Ovary (tissue), 9 donors: ENCODE results near the gene HNF1B. TPM values are rescaled to one million over a fixed set of nuclear protein-coding genes. Genes with fewer than 3 reads are reported as not detected.

Experiments
- DNase-seq, 5 donors: peaks; one replicate each; pipeline ENCODE4 v3.0.0-alpha.2; 2019 to 2020
- H3K27ac ChIP-seq, 2 donors: fragments of 200-600 bp; one replicate each; pipeline versions ENCODE4 v1.5.1 to v1.8.0; 2019 to 2022
- H3K27me3 ChIP-seq: fragments of 200-600 bp; one replicate; pipeline ENCODE4 v1.8.0; 2022
- H3K36me3 ChIP-seq: fragments of 200-600 bp; sonication (generic); one replicate; pipeline ENCODE4 v1.5.1; 2019
- H3K4me1 ChIP-seq: one replicate; pipeline ENCODE4 v1.8.1; 2013; ENCODE audit warnings: mild to moderate bottlenecking, moderate library complexity; ENCODE audit not compliant: insufficient read depth
- H3K4me3 ChIP-seq: fragments of 200-600 bp; sonication (generic); one replicate; pipeline ENCODE4 v1.5.1; 2017
- H3K9me3 ChIP-seq, 2 donors: fragments of 200-600 bp in 1 of 2; sonication (generic) in 1 of 2; one replicate each; pipeline versions ENCODE4 v1.5.1 to v1.8.1; 2013 to 2019; ENCODE audit warnings: mild to moderate bottlenecking in 1 of 2, moderate library complexity in 1 of 2
- CTCF ChIP-seq, 3 donors: fragments of 450-650 bp in 2 of 3; fragments of 200-600 bp in 1 of 3; IDR thresholded peaks; one replicate each; pipeline versions ENCODE4 v1.5.1 to v1.8.0; 2016 to 2022; ENCODE audit warnings: antibody characterized with exemption in 3 of 3, mild to moderate bottlenecking in 1 of 3
- EP300 ChIP-seq: sonication (generic); formaldehyde crosslinking; IDR thresholded peaks from one replicate; pipeline ENCODE4 v1.6.1; 2017; ENCODE audit warnings: antibody characterized with exemption
- POLR2A ChIP-seq: fragments of 450-650 bp; IDR thresholded peaks from one replicate; pipeline ENCODE4 v1.6.1; 2017; ENCODE audit warnings: antibody characterized with exemption, mild to moderate bottlenecking, moderate library complexity
- WGBS, 3 donors: extraction: QIAGEN DNeasy Blood & Tissue Kit in 1 of 3; methylation state at CpG; one replicate each; pipeline versions ENCODE4 v1.1.5 to v1.1.7; 2013 to 2017; 5-methylcytosine and 5-hydroxymethylcytosine counted together
- intact Hi-C, 4 donors: fragments of 100-400 bp; cut with DNase I; formaldehyde crosslinking; loops; one replicate each; pipeline versions ENCODE4 v1.11.0 to v1.15.1; 2022 to 2023
- polyA plus RNA-seq, 2 donors: library from polyadenylated mRNA; stranded (reverse); fragments of 200-250 nt in 1 of 2; fragments of 350-450 nt in 1 of 2; fragmentation: Illumina TruSeq in 1 of 2; extraction: RNeasy Lipid Tissue Mini Kit (QIAGEN cat#74804) in 1 of 2; gene quantifications; one replicate each; pipeline ENCODE4 v1.2.3, GENCODE V29; 2013 to 2014
- total RNA-seq, 7 donors: library from RNA; depleted of rRNA in 2 of 7; stranded (reverse); fragments of >200 nt in 2 of 7; fragmentation: NEBNext Ultra II Directional in 3 of 7; extraction: Animal tissue kit (Norgen Biotek cat#: 25700) in 3 of 7; gene quantifications; one replicate each; pipeline versions ENCODE4 v1.1.0 to v1.2.4, GENCODE V29; 2016 to 2023
- donor health status: DM: no; HTN: no; CAD: no; lungs with moderate emphysema.
- donor health status: DM: no; HTN: no; CAD: no.
- donor health status: Bipolar disorder and iron deficiency.
- donor health status: DM: yes; HTN: yes; CAD: no.
- donor health status: DM: no; HTN: no; CAD: no.
- donor health status: DM: yes; HTN: yes; CAD: no.

HNF1B gene
- total and polyA plus RNA-seq, 9 donors = 0.05 to 9.5 (median 0.75) TPM; not detected in 3

GRCh38 chr17:37752482-37752881 is 7.6 kb upstream of the HNF1B start:
- WGBS, 3 donors = 69 to 77% (median 70%) methylated on average over 5 of the region's 5 CpGs
- no peaks in the 10 kb centered on the region for H3K27me3 ChIP-seq
- no peak overlapping the region for H3K4me3 ChIP-seq
- no peak for TF ChIP-seq CTCF (IDR thresholded peaks at IDR 0.05)
- TF ChIP-seq POLR2A = no peak
- no peak for TF ChIP-seq EP300
- H3K36me3 ChIP-seq = no peaks in the 10 kb centered on the region
- no peaks in the 10 kb centered on the region for H3K4me1 ChIP-seq
- DNase-seq = no peak
- no peaks in the 10 kb centered on the region for H3K9me3 ChIP-seq
- intact Hi-C loops = no loop called here
- no peak overlapping the region for H3K27ac ChIP-seq

- WGBS, 3 donors = 65 to 72% (median 69%) methylated on average over 10 of the region's 10 CpGs
- no peaks in the 10 kb centered on the region for H3K36me3 ChIP-seq
- H3K27me3 ChIP-seq = no peaks in the 10 kb centered on the region
- no peak overlapping the region for H3K4me3 ChIP-seq
- no peak for DNase-seq
- H3K4me1 ChIP-seq = no peaks in the 10 kb centered on the region
- TF ChIP-seq POLR2A = no peak
- no peak for TF ChIP-seq EP300
- TF ChIP-seq CTCF (IDR thresholded peaks at IDR 0.05) = no peak
- intact Hi-C loops = no loop called here
- H3K27ac ChIP-seq = no peak overlapping the region
- no peaks in the 10 kb centered on the region for H3K9me3 ChIP-seq
Measured at GRCh38 chr17:37750768-37751475, 6.1 kb upstream of the HNF1B start.

- no peak for TF ChIP-seq POLR2A
- TF ChIP-seq CTCF (IDR thresholded peaks at IDR 0.05) = no peak
- TF ChIP-seq EP300 = no peak
Measured at GRCh38 chr17:37750292-37750691, 5.4 kb upstream of the HNF1B start.

GRCh38 chr17:37747222-37747621 is 2.4 kb upstream of the HNF1B start:
- H3K27me3 ChIP-seq = peaks cover 3% of the 10 kb centered on the region
- no peak overlapping the region for H3K27ac ChIP-seq
- peaks cover 7% of the 10 kb centered on the region for H3K4me1 ChIP-seq
- H3K9me3 ChIP-seq = no peaks in the 10 kb centered on the region
- no peaks in the 10 kb centered on the region for H3K36me3 ChIP-seq
- WGBS, 3 donors = 68 to 84% (median 73%) methylated on average over 2 of the region's 2 CpGs
- TF ChIP-seq POLR2A (no peak), CTCF (IDR thresholded peaks at IDR 0.05) (no peak), EP300 (no peak)
- intact Hi-C loops = no loop called here
- no peak overlapping the region for H3K4me3 ChIP-seq
- DNase-seq = no peak

More at GRCh38 chr17:37750292-37750691, 5.4 kb upstream of the HNF1B start:
- Histone ChIP-seq H3K36me3 (no peaks in the 10 kb centered on the region), H3K4me1 (no peaks in the 10 kb centered on the region), H3K27me3 (no peaks in the 10 kb centered on the region), H3K4me3 (no peak overlapping the region), H3K9me3 (no peaks in the 10 kb centered on the region), H3K27ac (no peak overlapping the region)
- intact Hi-C loops = no loop called here
- no peak for DNase-seq
- 38 to 51% (median 38%) methylated on average over 5 of the region's 5 CpGs for WGBS, 3 donors
